ENCODE data around the gene ABHD8. TPM values are rescaled to one million over a fixed set of nuclear protein-coding genes. Genes with fewer than 3 reads are reported as not detected.

ABHD8 gene
- total and polyA plus RNA-seq, 2 experiments from 2014 or later, result 5.5 to 16.5 TPM

GRCh38 chr19:17249887-17250548, 53.2 kb downstream of the ABHD8 start (continued):
- TF ChIP-seq, protein P1, sequence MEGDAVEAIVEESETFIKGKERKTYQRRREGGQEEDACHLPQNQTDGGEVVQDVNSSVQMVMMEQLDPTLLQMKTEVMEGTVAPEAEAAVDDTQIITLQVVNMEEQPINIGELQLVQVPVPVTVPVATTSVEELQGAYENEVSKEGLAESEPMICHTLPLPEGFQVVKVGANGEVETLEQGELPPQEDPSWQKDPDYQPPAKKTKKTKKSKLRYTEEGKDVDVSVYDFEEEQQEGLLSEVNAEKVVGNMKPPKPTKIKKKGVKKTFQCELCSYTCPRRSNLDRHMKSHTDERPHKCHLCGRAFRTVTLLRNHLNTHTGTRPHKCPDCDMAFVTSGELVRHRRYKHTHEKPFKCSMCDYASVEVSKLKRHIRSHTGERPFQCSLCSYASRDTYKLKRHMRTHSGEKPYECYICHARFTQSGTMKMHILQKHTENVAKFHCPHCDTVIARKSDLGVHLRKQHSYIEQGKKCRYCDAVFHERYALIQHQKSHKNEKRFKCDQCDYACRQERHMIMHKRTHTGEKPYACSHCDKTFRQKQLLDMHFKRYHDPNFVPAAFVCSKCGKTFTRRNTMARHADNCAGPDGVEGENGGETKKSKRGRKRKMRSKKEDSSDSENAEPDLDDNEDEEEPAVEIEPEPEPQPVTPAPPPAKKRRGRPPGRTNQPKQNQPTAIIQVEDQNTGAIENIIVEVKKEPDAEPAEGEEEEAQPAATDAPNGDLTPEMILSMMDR (conservative IDR thresholded peaks at IDR 0.05; ENCODE audit: low read depth in 2 of 2), result no peak
- TF ChIP-seq, protein P2, sequence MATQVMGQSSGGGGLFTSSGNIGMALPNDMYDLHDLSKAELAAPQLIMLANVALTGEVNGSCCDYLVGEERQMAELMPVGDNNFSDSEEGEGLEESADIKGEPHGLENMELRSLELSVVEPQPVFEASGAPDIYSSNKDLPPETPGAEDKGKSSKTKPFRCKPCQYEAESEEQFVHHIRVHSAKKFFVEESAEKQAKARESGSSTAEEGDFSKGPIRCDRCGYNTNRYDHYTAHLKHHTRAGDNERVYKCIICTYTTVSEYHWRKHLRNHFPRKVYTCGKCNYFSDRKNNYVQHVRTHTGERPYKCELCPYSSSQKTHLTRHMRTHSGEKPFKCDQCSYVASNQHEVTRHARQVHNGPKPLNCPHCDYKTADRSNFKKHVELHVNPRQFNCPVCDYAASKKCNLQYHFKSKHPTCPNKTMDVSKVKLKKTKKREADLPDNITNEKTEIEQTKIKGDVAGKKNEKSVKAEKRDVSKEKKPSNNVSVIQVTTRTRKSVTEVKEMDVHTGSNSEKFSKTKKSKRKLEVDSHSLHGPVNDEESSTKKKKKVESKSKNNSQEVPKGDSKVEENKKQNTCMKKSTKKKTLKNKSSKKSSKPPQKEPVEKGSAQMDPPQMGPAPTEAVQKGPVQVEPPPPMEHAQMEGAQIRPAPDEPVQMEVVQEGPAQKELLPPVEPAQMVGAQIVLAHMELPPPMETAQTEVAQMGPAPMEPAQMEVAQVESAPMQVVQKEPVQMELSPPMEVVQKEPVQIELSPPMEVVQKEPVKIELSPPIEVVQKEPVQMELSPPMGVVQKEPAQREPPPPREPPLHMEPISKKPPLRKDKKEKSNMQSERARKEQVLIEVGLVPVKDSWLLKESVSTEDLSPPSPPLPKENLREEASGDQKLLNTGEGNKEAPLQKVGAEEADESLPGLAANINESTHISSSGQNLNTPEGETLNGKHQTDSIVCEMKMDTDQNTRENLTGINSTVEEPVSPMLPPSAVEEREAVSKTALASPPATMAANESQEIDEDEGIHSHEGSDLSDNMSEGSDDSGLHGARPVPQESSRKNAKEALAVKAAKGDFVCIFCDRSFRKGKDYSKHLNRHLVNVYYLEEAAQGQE (IDR thresholded peaks at IDR 0.05; ENCODE audit: unreplicated experiment), result no peak
- TF ChIP-seq ETS1 (IDR thresholded peaks at IDR 0.05) (no peak), STAT1 (IDR thresholded peaks at IDR 0.05; ENCODE audit: unreplicated experiment) (no peak), POLR2AphosphoS5 (IDR thresholded peaks at IDR 0.05; ENCODE audit: low read depth) (no peak), ZNF114 (CRISPR knock-in tag; IDR thresholded peaks at IDR 0.05) (no peak), EZH2phosphoT487 (IDR thresholded peaks at IDR 0.05; ENCODE audit: unreplicated experiment) (no peak), NANOG (IDR thresholded peaks at IDR 0.05; ENCODE audit: borderline replicate concordance) (no peak), ZNF331 (CRISPR knock-in tag; IDR thresholded peaks at IDR 0.05; ENCODE audit: low read depth) (no peak)

DNA sequence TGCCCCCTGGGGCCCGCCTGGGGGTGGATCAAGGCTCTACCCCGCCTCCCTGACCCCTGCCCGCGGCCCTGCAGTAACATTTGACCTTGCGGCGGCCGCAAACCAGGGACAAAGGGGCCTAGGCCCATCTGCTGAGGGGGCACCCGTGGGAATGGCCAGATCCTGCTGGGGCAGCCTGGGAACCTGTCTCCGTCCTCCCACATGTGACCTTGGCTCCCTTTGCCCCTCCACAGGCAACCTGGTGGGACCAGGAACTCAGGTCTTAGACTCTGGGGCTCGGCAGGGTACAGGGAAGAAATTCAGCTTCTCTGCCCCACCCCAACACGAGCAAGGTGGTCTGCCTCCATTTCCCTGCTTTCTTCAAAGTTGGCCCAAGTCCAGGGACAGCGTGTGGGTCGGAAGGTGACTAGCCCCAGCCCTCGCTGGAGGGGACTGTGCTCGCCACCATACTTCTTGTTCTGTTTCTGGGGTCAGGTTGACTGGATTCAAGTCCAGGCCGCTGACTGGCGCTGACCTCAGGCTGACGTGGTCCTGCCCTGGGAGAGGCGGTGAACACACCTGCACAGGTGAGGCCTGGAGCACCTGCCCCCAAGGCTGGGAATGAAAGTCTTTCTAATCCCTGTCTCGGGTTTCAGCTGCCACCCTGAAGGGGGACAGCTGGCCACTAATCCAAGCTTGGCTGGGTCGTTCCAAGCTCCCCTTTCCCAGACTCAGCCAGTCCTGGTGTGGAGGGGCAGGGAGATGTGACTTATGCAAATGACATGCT, 55.0 kb downstream of the ABHD8 start:
- Histone ChIP-seq H3K27ac (ENCODE audit: low read depth) (peak overlapping the region; percentile 99), H3F3A (replicated peaks; ENCODE audit: low read depth) (peaks cover 29% of the 10 kb centered on the region), H3K9me2 (ENCODE audit: insufficient read depth) (no peaks in the 10 kb centered on the region), H3K79me2 (replicated peaks; ENCODE audit: insufficient read depth) (peaks cover 20% of the 10 kb centered on the region), H2AFZ (no peak overlapping the region), H3K27me3 (ENCODE audit: insufficient read depth) (no peaks in the 10 kb centered on the region), H3K4me3 (peak overlapping the region; percentile 75; the same call in 1 of the 2 replicates), H3K4me2 (peak overlapping the region; percentile 78), H3K36me3 (ENCODE audit: insufficient read depth) (no peaks in the 10 kb centered on the region), H4K20me1 (replicated peaks; ENCODE audit: insufficient read depth) (peaks cover 8% of the 10 kb centered on the region; the same call in 1 of the 2 replicates), H3K4me1 (ENCODE audit: insufficient read depth) (peaks cover 32% of the 10 kb centered on the region)
- Mint-ChIP-seq H3K27me3 (ENCODE audit: insufficient read depth, low read depth, poor library complexity) (peaks cover 27% of the 10 kb centered on the region), H3K4me1 (peaks cover 26% of the 10 kb centered on the region), H3K27ac (peak overlapping the region; percentile 97), H3K36me3 (ENCODE audit: low read depth) (peaks cover 5% of the 10 kb centered on the region), H3K4me3 (peak overlapping the region; percentile 56), H3K9me3 (no peaks in the 10 kb centered on the region)
- ATAC-seq, result peak; percentile 39
- peak; percentile 91 for DNase-seq (ENCODE audit: low spot score)
- TF ChIP-seq CREB1 (CRISPR knock-in tag; IDR thresholded peaks at IDR 0.05; ENCODE audit: low read depth), result peak; percentile 59; the same call in 1 of the 2 replicates
- TF ChIP-seq POLR2AphosphoS5 (IDR thresholded peaks at IDR 0.05; ENCODE audit: low read depth), result peak; percentile 22; the same call in 1 of the 2 replicates
- no peak for TF ChIP-seq EZH2phosphoT487 (IDR thresholded peaks at IDR 0.05; ENCODE audit: unreplicated experiment)
- TF ChIP-seq, protein P1 (conservative IDR thresholded peaks at IDR 0.05; ENCODE audit: low read depth in 2 of 2), result no peak
